PC-3 (cell line): ENCODE results near the gene SUSD6. TPM values are rescaled to one million over a fixed set of nuclear protein-coding genes. Genes with fewer than 3 reads are reported as not detected.

Experiments used
- ATAC-seq: fragments of 200-7000 bp; cut with Tn5 transposase; 2 replicates; pipeline ENCODE4 v1.9.1; 2020; ENCODE audit warnings: mild to moderate bottlenecking, moderate library complexity
- BruUV-seq: library from RNA; stranded (reverse); fragments of 400-500 nt; replicated peaks from 2 replicates; lab custom pipeline; 2021; lab: Mats Ljungman, UMichigan
- CTCF ChIA-PET: fragments of 300-600 bp; sonication (Branson Sonifier 250); formaldehyde crosslinking; loops from one replicate; lab custom pipeline; 2022; ENCODE audit warnings: antibody characterized with exemption; lab: Charles Lee
- POLR2A ChIA-PET: fragments of 300-600 bp; sonication (Branson Sonifier 250); formaldehyde crosslinking; loops from one replicate; lab custom pipeline; 2022; ENCODE audit warnings: antibody characterized with exemption; ENCODE audit not compliant: unreplicated experiment; lab: Charles Lee
- DNase-seq: peaks from one replicate; pipeline ENCODE4 v3.0.0-alpha.2; 2015
- H2AFZ ChIP-seq: fragments of 300-600 bp; sonication (generic); 2 replicates; pipeline ENCODE4 v1.6.0; 2016; ENCODE audit warnings: antibody characterized with exemption, low read length
- H3F3A ChIP-seq: fragments of 300-600 bp; sonication (generic); one replicate; pipeline ENCODE4 v1.6.0; 2017; ENCODE audit warnings: antibody characterized with exemption, low read length, control low read depth, mild to moderate bottlenecking; ENCODE audit not compliant: unreplicated experiment
- H3K27ac ChIP-seq: fragments of 300-600 bp; sonication (generic); 2 replicates; pipeline ENCODE4 v1.5.1; 2016; ENCODE audit warnings: mild to moderate bottlenecking, low read length
- H3K27me3 ChIP-seq: fragments of 300-600 bp; sonication (generic); 2 replicates; pipeline ENCODE4 v1.6.1; 2016; ENCODE audit warnings: low read length, mixed read lengths
- H3K36me3 ChIP-seq: fragments of 300-600 bp; sonication (generic); 2 replicates; pipeline ENCODE4 v1.6.1; 2016; ENCODE audit warnings: low read depth, mixed run types, low read length, mixed read lengths
- H3K4me1 ChIP-seq: fragments of 300-600 bp; sonication (generic); 2 replicates; pipeline ENCODE4 v1.5.1; 2016; ENCODE audit warnings: low read length; ENCODE audit not compliant: insufficient read depth
- H3K4me2 ChIP-seq: fragments of 300-600 bp; sonication (generic); 2 replicates; pipeline ENCODE4 v1.6.0; 2016; ENCODE audit warnings: low read length
- H3K4me3 ChIP-seq: fragments of 300-600 bp; sonication (generic); 2 replicates; pipeline ENCODE4 v1.5.1; 2016; ENCODE audit warnings: mild to moderate bottlenecking, low read length, mixed read lengths
- H3K79me2 ChIP-seq: fragments of 300-600 bp; sonication (generic); 2 replicates; pipeline ENCODE4 v1.6.1; 2017; ENCODE audit warnings: low read length, mixed read lengths
- H3K9ac ChIP-seq: fragments of 300-600 bp; sonication (generic); 2 replicates; pipeline ENCODE4 v1.6.0; 2016; ENCODE audit warnings: mild to moderate bottlenecking, low read length
- H3K9me2 ChIP-seq: fragments of 300-600 bp; sonication (generic); replicated peaks from 2 replicates; pipeline ENCODE4 v1.6.1; 2016; ENCODE audit warnings: mixed run types, low read length, mixed read lengths
- H3K9me3 ChIP-seq: fragments of 300-600 bp; sonication (generic); 2 replicates; pipeline ENCODE4 v1.6.1; 2016; ENCODE audit warnings: low read length, mixed read lengths
- H4K20me1 ChIP-seq: fragments of 300-600 bp; sonication (generic); 2 replicates; pipeline ENCODE4 v1.6.1; 2016; ENCODE audit warnings: low read length, mixed read lengths
- EZH2 ChIP-seq: fragments of 300-600 bp; sonication (generic); IDR thresholded peaks from one replicate; pipeline ENCODE4 v1.6.1; 2017; ENCODE audit warnings: antibody characterized with exemption, mild to moderate bottlenecking, low read length; ENCODE audit not compliant: unreplicated experiment
- EZH2phosphoT487 ChIP-seq: fragments of 300-600 bp; sonication (generic); IDR thresholded peaks from 2 replicates; pipeline ENCODE4 v1.6.1; 2018; ENCODE audit warnings: mild to moderate bottlenecking, antibody characterized with exemption, low read length, borderline replicate concordance
- intact Hi-C: fragments of 100-400 bp; cut with micrococcal nuclease; formaldehyde crosslinking; loops from 2 replicates; pipeline ENCODE4 v1.9.0; 2023
- total RNA-seq: library from RNA; depleted of rRNA; stranded (reverse); fragments of >200 nt; gene quantifications from 2 replicates; pipeline ENCODE4 v1.2.3, GENCODE V29; 2014
- TF ChIP-seq, protein P1 (sequence below): fragments of 300-600 bp; sonication (generic); conservative IDR thresholded peaks from 2 replicates; pipeline ENCODE4 v1.5.1; 2017; ENCODE audit warnings: antibody characterized with exemption, low read depth, mild to moderate bottlenecking, low read length

The SUSD6 gene
- total RNA-seq, 1 experiment from 2014 or later: 6.1 TPM

GRCh38 chr14:69662636-69663299 lies 51.4 kb downstream of the SUSD6 start:
- Histone ChIP-seq H3K4me2 (peak overlapping the region; percentile 43), H3K9me3 (no peaks in the 10 kb centered on the region), H3K9me2 (no peaks in the 10 kb centered on the region), H4K20me1 (no peaks in the 10 kb centered on the region), H3F3A (peaks cover 10% of the 10 kb centered on the region), H3K4me3 (no peak overlapping the region), H3K27ac (peak overlapping the region; percentile 23; the same call in 1 of the 2 replicates), H3K79me2 (peaks cover 2% of the 10 kb centered on the region; the same call in 1 of the 2 replicates), H2AFZ (no peak overlapping the region), H3K36me3 (no peaks in the 10 kb centered on the region), H3K9ac (no peak overlapping the region), H3K4me1 (peaks cover 47% of the 10 kb centered on the region), H3K27me3 (no peaks in the 10 kb centered on the region)
- ATAC-seq (peak; percentile 5; the same call in 1 of the 2 replicates), DNase-seq (peak; percentile 67)
- ChIA-PET CTCF (no interaction called here), POLR2A (interaction anchor here (0.5 kb wide), 1 partner anchor 55 kb away, joined by 6 read pairs; no protein-coding TSS in a partner anchor)
- BruUV-seq: no TSS peak
- TF ChIP-seq, protein P1, sequence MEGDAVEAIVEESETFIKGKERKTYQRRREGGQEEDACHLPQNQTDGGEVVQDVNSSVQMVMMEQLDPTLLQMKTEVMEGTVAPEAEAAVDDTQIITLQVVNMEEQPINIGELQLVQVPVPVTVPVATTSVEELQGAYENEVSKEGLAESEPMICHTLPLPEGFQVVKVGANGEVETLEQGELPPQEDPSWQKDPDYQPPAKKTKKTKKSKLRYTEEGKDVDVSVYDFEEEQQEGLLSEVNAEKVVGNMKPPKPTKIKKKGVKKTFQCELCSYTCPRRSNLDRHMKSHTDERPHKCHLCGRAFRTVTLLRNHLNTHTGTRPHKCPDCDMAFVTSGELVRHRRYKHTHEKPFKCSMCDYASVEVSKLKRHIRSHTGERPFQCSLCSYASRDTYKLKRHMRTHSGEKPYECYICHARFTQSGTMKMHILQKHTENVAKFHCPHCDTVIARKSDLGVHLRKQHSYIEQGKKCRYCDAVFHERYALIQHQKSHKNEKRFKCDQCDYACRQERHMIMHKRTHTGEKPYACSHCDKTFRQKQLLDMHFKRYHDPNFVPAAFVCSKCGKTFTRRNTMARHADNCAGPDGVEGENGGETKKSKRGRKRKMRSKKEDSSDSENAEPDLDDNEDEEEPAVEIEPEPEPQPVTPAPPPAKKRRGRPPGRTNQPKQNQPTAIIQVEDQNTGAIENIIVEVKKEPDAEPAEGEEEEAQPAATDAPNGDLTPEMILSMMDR: no peak
- TF ChIP-seq EZH2phosphoT487 (no peak), EZH2 (no peak)
- intact Hi-C loops: loop anchor here (2.0 kb wide), 1 partner anchor 64 kb away; no protein-coding TSS in a partner anchor

DNA sequence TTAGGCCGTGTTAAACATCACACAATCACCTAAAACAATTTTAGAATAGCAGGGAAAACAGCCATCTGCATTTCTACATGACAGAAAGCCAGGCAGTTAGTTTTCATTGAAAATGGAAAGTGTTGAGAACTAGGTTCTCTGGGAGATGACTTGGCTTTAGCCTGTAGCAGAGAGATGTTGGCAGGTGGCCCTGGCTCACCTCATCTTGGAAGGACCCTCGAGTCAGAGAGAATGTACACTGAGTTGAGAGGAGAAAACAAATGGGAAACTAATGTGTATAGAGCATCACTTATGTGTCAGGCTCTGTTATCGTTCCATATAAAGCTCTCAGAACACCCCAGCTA lies 51.9 kb downstream of the SUSD6 start:
- H3K9me3 ChIP-seq: no peaks in the 10 kb centered on the region
- intact Hi-C loops: loop anchor here (2.0 kb wide), 1 partner anchor 64 kb away; no protein-coding TSS in a partner anchor
- H3K9me2 ChIP-seq: no peaks in the 10 kb centered on the region
- H4K20me1 ChIP-seq: no peaks in the 10 kb centered on the region
- H3K4me3 ChIP-seq: no peak overlapping the region
- H3K27me3 ChIP-seq: no peaks in the 10 kb centered on the region
- ATAC-seq (no peak; the same call in 1 of the 2 replicates), DNase-seq (peak; percentile 22)
- ChIA-PET POLR2A (no interaction called here), CTCF (no interaction called here)
- no peak overlapping the region for H2AFZ ChIP-seq
- no peak overlapping the region for H3K9ac ChIP-seq
- TF ChIP-seq EZH2phosphoT487 (no peak), EZH2 (no peak)
- TF ChIP-seq, protein P1: no peak
- H3K27ac ChIP-seq: peak overlapping the region; percentile 23; the same call in 1 of the 2 replicates
- H3F3A ChIP-seq: peaks cover 10% of the 10 kb centered on the region
- peak overlapping the region; percentile 43 for H3K4me2 ChIP-seq
- no TSS peak for BruUV-seq
- H3K36me3 ChIP-seq: no peaks in the 10 kb centered on the region
- H3K4me1 ChIP-seq: peaks cover 42% of the 10 kb centered on the region
- peaks cover 4% of the 10 kb centered on the region; the same call in 1 of the 2 replicates for H3K79me2 ChIP-seq

DNA sequence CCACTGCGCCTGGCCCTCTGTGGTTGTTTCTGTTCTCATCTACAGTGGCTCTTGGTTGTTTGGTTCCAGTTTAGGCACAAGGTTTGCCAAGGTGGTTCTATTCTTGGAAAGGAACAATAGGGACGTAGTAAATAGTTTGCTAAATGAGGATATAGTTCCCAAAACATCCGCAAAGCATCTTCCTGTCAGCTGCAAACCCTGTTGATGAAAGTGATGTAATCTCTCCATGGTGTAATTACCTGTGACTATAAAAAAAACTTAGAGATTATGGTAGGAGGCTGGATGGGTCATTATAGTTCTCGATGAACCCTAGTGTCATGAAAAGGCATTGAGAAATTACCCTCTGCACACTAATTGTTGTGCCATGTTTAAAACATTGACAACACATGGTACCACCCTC lies 52.9 kb downstream of the SUSD6 start:
- intact Hi-C loops: no loop called here
- ChIA-PET CTCF (no interaction called here), POLR2A (no interaction called here)
- Histone ChIP-seq H3K79me2 (peaks cover 4% of the 10 kb centered on the region; the same call in 1 of the 2 replicates), H3K9me3 (no peaks in the 10 kb centered on the region), H3K4me2 (no peak overlapping the region), H3K27ac (no peak overlapping the region), H3K9ac (no peak overlapping the region), H4K20me1 (no peaks in the 10 kb centered on the region), H3K9me2 (no peaks in the 10 kb centered on the region), H3K27me3 (no peaks in the 10 kb centered on the region), H3K36me3 (no peaks in the 10 kb centered on the region), H3K4me1 (peaks cover 32% of the 10 kb centered on the region), H3F3A (peaks cover 10% of the 10 kb centered on the region), H3K4me3 (no peak overlapping the region), H2AFZ (no peak overlapping the region)
- BruUV-seq: no TSS peak
- DNase-seq (no peak), ATAC-seq (no peak)
- no peak for TF ChIP-seq EZH2
- TF ChIP-seq, protein P1: no peak
- no peak for TF ChIP-seq EZH2phosphoT487
